ENCODE data around the gene EYS.
"Not testable (repeated sequence)": the region's sequence is repeated elsewhere in the genome, so short reads cannot be mapped to it uniquely, and the experiment has no call there.

The EYS gene

GRCh38 chr6:63926950-63927927, 1779.8 kb downstream of the EYS start:
- no peak for DNase-seq

GRCh38 chr6:63926258-63926780, 1780.7 kb downstream of the EYS start:
- no peak for DNase-seq

GRCh38 chr6:63923139-63923739, 1783.8 kb downstream of the EYS start:
- DNase-seq: peak in 1 of 2 donors; percentile 53

GRCh38 chr6:63919556-63920110, 1787.4 kb downstream of the EYS start:
- no peak for DNase-seq

GRCh38 chr6:63912887-63913286, 1794.1 kb downstream of the EYS start:
- no peak for DNase-seq

- DNase-seq: no peak
Measured at GRCh38 chr6:63910863-63911551, 1796.0 kb downstream of the EYS start.

GRCh38 chr6:63904650-63905248, 1802.3 kb downstream of the EYS start:
- DNase-seq: no peak

GRCh38 chr6:63899550-63899949, 1807.5 kb downstream of the EYS start:
- no peak for DNase-seq

GRCh38 chr6:63897952-63898351, 1809.1 kb downstream of the EYS start:
- DNase-seq: no peak

GRCh38 chr6:63897459-63897858, 1809.6 kb downstream of the EYS start:
- DNase-seq: no peak

GRCh38 chr6:63888416-63888815, 1818.6 kb downstream of the EYS start:
- DNase-seq: no peak

- not testable (repeated sequence) for DNase-seq
Measured at GRCh38 chr6:63887804-63888203, 1819.2 kb downstream of the EYS start.

- DNase-seq: no peak
Measured at GRCh38 chr6:63887002-63887751, 1819.8 kb downstream of the EYS start.

- DNase-seq: no peak
Measured at GRCh38 chr6:63886341-63886740, 1820.7 kb downstream of the EYS start.

- no peak for DNase-seq
Measured at GRCh38 chr6:63883597-63883996, 1823.4 kb downstream of the EYS start.

- DNase-seq: no peak
Measured at GRCh38 chr6:63882208-63882607, 1824.8 kb downstream of the EYS start.

- DNase-seq: no peak
Measured at GRCh38 chr6:63881791-63882190, 1825.2 kb downstream of the EYS start.

GRCh38 chr6:63872233-63872632, 1834.8 kb downstream of the EYS start:
- DNase-seq: no peak

GRCh38 chr6:63868351-63868750, 1838.7 kb downstream of the EYS start:
- DNase-seq: no peak

- DNase-seq: no peak
Measured at GRCh38 chr6:63864671-63865318, 1842.2 kb downstream of the EYS start.

GRCh38 chr6:63864061-63864460, 1843.0 kb downstream of the EYS start:
- DNase-seq: no peak

Measured in hippocampal formation (tissue), 2 donors.